GM18520 (cell line): ENCODE data around the gene DUSP22.
"Not testable (repeated sequence)": the region's sequence is repeated elsewhere in the genome, so short reads cannot be mapped to it uniquely, and the experiment has no call there.

Experiments used
- ATAC-seq: cut with Tn5 transposase; IDR thresholded peaks from one replicate; pipeline ENCODE4 v1.9.1; 2021; ENCODE audit not compliant: unreplicated experiment

The DUSP22 gene, protein sequence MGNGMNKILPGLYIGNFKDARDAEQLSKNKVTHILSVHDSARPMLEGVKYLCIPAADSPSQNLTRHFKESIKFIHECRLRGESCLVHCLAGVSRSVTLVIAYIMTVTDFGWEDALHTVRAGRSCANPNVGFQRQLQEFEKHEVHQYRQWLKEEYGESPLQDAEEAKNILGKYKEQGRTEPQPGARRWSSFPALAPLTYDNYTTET

DNA sequence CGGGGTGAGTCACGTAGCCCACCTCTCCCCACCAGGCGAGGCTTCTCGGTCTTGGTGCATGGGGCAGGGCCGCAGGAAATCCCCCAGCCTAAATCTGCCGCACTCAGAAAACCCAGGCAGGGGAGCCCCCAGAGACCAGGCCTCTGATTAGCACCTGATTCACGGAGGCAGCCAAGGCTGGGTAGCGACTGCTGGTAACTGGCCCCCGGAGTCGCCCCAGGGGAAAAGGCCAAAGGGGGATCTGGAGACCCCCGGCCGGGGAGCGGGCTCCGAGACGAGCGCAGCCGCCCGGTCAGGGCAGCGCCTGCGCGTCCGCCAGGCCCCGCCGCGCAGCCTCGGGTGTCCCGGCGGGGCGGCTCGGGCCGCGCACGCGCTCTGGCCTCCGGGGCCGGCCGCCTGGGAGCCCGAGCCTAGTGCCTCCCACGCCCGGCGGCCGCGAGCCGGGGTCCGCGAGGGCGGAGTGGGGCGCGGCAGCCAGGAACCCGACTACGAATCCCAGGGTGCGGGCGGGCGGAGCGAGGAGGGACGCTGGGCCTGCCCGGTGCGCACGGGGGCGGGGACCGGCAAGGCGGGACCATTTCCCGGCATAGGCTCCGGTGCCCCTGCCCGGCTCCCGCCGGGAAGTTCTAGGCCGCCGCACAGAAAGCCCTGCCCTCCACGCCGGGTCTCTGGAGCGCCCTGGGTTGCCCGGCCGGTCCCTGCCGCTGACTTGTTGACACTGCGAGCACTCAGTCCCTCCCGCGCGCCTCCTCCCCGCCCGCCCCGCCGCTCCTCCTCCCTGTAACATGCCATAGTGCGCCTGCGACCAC, at the start of gene DUSP22:
Gene DUSP22, plus strand, starts transcription at position 791 of the 809 bp plus-strand sequence. CDS start 53 bp downstream, outside the sequence.
- ATAC-seq, result peak; percentile 29

DNA sequence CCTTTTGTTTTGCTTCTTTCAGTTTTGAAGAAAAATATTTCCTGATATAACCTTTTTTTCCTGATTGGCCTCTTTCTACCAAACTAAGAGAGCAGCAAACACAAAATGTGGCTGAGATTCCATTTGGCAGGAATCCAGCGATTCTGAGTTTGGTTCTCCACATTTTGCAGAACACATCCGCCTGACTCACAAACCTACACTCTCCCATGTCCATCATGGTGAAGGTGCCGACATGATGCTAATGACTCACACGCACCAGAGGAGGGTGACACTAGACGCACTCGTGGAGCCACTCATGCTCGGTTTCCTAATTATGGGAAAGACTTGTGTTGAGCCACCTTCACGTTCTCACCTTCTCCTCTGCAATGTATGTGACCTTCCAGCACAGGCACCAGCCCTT, 45.9 kb upstream of the DUSP22 start:
- ATAC-seq, result no peak

DNA sequence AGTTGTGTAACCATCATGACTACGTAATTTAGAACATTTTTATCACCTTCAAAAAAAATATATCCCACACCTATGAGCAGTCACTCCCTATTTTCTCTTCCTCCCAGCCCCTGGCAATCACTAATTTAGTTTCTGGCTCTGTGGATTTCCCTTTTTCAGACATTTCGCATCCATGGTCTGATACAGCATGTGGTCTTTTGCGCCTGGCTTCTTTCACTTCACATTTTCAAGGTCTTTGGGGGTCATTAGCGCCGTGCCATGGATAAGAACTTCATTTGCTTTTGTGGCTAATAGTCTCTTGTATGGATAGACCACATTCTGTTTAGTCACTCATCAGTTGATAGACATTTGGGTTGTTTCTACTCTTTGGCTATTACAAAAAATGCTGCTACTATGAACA, 44.9 kb upstream of the DUSP22 start:
- ATAC-seq, result no peak

DNA sequence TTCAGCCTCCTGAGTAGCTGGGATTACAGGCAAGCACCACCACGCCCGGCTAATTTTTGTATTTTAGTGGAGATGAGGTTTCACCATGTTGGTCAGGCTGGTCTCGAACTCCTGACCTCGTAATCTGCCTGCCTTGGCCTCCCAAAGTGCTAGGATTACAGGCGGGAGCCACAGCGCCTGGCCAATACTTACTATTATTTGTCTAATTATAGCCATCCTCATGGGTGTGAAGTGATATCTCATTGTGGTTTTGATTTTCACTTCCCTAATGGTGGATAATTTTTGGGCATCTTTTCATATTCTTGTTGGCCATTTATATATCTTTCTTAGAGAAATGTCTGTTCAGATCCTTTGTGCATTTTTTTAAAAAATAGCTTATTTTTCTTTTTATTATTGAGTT, 44.2 kb upstream of the DUSP22 start:
- not testable (repeated sequence) for ATAC-seq

DNA sequence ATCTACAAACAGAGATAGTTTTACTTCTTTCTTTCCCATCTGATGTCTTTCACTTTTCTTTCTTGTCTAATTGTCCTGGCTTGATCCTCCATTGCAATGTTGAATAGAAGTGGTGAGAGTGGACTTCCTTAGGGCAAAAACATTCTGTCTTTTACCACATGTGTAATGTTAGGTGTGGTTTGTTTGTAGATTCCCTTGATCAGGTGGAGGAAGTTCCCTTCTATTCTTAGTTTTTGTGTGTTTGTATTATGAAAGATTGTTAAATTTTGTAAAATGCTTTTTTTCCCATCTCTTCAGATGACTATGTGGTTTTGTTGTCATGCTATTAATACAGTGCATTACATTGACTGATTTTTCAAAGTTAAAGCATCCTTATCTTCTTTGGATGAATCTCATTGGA, 41.6 kb upstream of the DUSP22 start:
- no peak for ATAC-seq

DNA sequence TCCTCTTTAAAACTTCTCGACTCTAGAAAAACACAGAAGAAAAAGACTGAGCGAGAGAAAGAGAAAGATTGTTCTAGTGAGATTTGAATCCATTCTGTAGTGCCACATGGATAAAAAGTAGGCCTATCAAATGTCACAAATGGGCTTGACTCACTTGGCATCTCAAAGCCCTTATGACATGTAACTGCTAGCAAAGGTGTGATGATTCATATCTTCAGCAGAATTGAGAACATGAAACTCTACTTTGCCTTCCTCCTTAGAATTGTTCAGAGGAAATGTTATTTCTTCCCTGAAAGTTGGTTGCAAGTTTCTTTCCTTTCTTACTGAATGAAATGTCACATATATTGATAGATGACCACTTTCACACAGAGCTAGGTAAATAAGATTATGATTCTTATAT, 40.4 kb upstream of the DUSP22 start:
- ATAC-seq, result peak; percentile 40

DNA sequence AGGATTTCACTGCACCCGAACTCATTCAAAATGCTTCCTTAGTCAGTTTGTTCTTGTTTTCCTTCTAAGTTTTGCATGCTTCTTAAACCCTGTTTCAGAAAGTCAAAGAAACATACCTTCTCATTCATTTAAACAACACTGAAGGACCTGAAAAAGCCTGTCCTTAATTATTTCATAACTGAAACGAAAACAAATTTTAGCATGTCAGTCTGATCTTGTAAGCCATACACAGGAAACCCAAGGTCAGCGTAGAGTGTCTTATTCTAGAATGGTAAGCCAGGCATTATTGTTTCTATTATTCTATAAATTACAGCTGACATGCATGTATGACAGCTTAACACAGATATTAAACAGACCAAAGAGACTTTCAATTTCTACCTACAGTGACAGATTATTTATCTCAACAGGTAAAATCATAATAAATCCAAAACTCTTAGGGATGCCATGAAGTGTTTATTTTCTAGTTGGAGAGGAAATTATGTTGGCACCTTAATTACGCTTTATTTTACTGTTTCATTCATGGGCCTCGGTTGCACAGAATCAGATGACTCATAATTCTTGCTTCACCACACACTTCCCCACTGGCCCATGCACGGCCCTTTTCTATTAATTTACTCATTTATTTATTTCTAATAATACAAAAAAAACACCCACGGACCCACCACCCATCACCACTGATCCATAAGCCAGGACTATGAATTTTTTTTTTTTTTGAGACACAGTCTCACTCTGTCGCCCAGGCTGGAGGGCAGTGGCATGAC, 39.3 kb upstream of the DUSP22 start:
- no peak for ATAC-seq

DNA sequence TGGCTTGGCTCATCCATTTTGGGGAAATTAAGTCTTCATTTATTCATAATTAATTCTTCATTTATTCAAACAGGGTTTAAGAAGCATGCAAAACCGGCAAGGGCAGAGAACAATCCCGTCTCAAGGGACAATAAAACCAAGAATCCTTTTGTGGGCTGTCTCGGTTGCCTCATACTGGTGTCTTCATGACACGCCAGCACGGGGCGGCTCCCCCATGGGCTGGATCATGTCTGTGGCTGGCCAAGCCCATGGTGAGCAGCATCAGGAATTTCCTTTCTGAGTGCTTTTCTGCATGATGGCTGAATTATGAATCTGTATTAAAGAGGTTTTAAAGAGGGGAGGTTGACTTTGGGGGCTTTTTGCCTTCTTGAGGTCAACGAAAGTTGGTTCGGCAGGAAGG, 38.3 kb upstream of the DUSP22 start:
- ATAC-seq, result no peak

DNA sequence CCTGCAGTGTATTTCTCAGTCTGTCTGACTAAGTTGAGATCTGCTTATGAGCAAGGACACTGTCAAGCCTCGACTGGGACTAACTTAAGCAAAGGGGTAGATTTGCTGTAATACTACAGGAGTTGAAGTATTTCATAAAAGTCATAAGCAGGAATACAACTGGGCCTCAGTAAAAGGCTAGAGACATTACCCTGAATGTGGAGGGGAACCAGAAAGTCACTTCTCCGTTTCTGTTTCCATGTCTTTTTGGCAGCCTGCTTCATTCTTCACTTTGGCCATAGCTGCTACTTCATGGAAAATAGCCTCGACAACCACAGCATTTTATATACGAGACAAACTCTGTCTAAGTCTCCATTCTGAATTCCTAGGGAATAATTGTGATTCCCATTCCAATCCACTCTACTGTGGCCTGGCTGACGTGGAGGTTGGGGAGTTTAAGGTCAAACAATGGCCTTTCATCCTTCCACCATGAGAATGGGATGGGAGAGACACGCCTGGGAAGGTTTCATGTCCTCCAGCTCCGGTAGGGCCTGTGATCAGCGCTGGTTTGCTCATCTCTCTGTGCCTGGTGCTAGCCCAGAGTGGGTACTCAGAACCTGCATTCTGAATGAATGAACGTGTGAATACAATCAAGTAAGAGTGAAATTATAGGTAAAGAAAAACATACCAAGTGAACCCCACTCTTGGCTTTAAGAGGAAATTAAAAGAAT, 37.1 kb upstream of the DUSP22 start:
- ATAC-seq, result no peak

DNA sequence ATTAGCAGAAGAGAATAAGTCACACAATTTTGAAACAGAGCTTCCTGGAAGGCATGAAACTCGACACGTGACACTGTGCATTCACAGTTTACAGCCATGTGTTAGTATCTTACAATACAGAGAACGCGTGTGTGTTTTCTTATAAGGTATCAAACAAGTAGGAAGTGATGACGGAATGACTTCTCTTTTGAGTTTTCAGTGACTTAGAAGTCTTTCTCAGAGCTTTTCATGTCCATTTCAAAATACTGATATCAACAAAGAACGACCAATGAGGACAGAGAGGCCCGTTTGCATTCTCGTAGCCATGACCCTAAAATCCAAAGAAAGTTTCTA, 36.6 kb upstream of the DUSP22 start:
- no peak for ATAC-seq

DNA sequence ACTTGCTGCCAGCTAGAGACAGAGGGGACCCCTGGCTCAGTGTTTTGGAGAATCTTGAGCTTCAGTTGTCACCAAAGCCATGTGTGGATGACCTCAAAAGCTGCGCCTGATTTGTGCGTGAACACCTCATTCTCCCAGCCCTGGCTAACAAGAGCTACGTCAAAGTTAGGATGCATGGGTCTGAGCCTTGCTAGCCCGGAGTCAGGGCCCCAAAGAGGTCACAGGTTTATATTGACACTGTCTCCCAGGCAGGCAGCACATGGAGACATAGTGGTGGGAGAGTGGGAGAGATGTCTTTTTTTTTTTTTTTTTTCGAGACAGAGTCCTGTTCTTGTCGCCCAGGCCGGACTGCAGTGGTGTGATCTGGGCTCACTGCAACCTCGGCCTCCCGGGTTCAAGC, 36.1 kb upstream of the DUSP22 start:
- no peak for ATAC-seq

DNA sequence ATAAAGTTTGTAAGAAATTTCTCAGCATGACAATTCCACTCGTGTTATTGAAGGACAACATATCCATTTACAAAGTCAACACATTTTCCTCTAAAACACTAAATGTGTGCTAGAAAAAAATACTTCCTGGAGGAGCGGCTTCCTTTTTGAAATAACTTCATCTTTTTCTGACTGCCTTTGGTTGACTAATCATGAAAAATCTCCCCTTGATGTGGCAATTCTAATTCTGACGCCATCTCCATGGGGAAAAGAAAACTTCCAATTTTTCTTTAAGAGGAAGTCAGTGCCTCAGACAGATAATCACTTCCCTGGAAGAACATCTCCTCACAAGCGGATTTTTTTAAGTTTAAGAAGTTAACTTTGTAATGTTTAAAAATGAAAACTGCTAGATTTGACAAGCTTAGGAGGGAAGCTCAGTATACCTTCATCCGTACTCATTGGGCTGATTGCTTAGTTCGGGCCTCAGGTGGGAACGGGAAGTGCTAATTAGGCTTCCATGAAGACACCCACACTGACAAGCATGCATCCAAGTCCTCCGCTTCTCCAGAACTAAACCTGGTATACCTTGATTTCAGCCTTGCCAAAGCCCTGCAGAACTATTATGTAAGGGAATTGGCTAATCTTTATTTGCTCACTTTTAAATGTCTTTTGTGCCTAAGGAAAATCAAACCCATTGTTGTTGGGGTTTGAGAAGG, 35.1 kb upstream of the DUSP22 start:
- no peak for ATAC-seq

DNA sequence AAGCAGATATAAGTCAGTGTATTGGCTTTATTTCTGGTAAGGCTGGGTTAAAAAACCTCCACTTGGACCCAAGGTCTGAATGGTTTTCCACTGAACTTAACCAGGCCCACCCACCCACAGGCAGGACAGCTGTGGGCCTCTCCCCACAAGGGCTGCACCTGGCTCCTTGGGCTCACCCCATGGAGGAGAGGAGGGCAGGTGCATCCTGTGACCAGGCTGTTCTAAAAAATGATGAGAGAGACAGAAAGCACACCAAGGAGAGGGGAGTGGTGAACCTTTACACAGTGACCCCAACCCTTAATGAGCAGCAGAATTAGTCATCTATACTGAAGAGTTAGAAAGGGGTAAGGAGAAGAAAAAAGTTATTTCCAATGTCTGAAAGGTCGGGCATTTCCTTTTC, 34.5 kb upstream of the DUSP22 start:
- no peak for ATAC-seq

DNA sequence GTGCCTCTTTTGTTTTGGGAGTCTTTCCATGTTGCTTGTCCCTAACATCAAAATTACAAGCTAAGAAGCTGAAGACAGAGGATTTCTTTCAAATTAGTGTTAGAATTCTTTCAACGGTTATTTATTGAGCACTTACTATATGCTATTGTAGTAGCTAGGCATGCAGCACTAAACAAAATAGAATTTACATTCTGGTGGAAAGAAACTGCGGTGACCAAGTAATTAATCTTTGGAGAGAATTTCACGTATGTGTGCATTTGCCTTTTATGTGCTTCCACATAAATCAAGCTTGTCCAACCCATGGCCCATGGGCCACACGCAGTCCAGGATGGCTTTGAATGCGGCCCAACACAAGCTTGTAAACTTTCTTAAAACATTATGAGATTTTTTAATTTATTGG, 33.0 kb upstream of the DUSP22 start:
- ATAC-seq, result no peak

DNA sequence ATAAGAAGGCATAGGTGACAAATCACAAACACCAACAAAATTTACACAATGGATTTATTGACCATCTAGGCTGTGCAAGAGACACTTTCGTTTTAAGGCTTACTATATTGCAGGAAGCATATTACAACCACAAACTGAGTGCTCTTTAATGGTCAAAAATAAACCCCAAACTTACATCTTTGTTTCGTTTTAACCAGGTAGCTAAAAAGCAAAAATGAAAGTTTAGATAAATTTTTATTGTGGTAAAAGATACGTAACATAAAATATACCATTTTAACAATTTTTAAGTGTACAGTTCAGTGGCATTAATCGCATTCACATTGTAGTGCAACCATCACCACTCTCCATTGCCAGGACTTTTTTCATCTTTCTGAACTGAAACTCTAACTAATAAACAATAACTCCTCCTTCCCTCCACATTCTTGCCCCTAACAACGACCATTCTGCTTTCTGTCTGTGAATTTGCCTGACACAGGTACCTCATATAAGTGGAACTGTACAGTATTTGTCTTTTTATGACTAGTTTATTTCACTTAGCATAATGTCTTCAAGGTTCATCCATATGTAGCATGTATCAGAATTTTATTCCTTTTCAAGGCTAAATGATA, 32.3 kb upstream of the DUSP22 start:
- ATAC-seq, result peak; percentile 49

DNA sequence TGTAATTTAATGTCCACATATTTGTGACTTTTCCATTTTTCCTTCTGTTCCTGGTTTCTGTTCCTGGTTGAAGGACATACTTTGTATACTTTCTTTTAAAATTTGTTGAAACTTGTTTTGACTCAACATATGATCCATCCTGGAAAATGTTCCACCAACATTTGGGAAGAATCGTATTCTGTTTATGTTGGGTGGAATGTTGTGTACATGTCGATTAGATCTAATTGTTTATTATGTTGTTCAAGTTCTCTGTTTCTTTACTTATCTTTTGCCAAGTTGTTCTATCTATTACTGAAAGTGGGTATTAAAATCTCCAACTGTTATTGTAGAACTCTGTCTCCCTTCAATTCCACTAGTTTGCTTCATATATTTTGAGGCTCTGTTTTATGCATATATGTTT, 27.7 kb upstream of the DUSP22 start:
- no peak for ATAC-seq

DNA sequence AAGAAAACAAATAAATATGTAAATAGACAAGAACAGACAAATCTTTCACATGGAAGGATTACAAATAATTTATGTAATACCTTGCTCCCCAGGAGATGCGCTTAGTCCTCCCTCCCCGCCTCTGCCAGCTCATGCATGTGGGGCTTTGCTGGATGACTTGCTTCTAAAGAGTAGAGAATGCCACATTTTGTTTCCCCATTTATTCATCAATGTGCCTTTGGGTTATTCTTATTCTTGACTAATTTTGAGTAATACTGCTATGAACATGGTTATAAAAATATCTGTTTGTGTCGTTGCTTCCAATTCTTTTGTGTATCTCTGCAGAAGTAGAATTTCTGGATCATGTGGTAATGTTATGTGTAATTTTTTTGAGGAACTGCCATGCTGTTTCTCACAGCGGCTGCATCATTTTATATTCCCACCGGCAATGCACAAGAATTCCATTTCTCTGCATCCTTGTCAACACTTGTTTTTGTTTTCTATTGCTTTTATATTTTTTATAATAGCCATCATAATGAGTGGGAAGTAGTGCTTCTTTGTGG, 23.8 kb upstream of the DUSP22 start:
- no peak for ATAC-seq

DNA sequence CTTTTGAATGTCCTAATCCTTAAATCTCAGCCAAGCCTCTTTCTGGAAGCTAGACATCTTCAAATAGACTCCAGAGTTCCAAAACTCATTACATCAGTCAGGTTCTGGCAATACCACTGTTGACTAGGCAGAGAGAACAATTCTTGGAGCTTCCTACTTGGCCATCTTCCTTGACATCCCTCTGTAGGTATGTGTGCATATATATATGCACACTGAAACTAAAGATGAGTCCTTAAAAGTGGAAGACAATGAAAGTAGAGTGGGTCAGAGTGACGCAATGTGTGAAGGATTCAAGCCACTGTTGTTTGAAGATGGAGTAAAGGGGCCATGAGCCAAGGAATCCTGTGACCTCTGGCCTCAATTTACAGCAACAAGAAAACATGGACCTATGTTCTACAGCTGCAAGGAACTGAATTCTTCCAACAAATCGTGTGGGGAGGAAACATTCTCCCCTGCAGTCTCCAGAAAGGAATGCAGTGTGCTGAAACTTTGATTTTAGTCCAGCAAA, 18.7 kb upstream of the DUSP22 start:
- no peak for ATAC-seq

DNA sequence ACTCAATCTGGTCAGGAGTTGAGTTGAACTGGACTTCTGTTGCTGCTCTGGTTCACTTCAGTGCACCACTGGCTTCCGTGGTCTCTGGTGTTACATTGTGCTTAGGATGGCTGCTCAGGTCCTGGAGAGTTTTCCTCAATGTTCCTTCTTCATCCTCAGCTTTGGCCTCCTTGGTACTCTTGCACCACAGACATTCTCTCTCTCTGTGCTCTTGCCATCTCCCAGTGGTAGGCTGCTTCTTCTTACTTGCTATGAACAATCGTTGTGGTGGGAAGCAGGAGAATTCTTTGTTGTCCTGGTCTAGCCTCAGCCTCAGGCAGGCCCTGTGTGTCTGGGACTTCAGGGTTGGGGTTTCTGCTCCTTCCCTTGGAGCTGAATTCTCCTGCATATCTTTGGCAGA, 14.5 kb upstream of the DUSP22 start:
- ATAC-seq, result no peak

DNA sequence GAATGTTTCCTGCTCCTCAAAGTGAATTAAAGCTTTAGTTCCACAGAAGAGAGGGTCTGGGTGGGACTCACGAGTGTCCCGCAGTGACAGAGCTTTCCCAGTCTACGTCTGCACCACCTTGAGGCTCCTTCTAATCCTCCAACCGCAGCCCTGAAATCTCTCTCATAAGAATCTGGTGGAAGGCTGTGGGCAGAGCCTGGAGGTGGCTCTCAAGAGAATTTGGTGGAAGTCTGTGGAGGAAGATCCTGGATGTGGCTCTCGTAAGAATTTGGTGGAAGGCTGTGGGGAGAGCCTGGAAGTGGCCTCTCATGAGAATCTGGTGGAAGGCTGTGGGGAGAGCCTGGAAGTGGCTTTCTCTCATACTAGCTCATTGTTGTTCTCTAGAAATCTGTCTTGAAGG, 13.8 kb upstream of the DUSP22 start:
- no peak for ATAC-seq
